K562 (cell line): ENCODE results near the gene DCLK3. TPM values are rescaled to one million over a fixed set of nuclear protein-coding genes. Genes with fewer than 3 reads are reported as not detected.
A peak's percentile ranks its signal among the peaks of the same experiment; 100 is the strongest.

Experiments used
- ATAC-seq: fragments of 200-7000 bp; cut with Tn5 transposase; 3 replicates; pipeline ENCODE4 v1.9.1; 2020; ENCODE audit warnings: moderate library complexity
- BruUV-seq: library from RNA; stranded (reverse); fragments of 400-500 nt; replicated peaks from 2 replicates; lab custom pipeline; 2021; lab: Mats Ljungman, UMichigan
- CTCF ChIA-PET: fragments of 300-600 bp; formaldehyde crosslinking; extraction: SDS; loops from one replicate; lab custom pipeline; 2021; ENCODE audit warnings: low intra/inter-chr PET ratio; lab: Yijun Ruan, JAX
- POLR2A ChIA-PET: fragments of 300-600, 350-650 bp; sonication (Branson Sonifier 250); formaldehyde crosslinking; extraction: SDS; loops from one replicate; lab custom pipeline; 2021; ENCODE audit warnings: antibody characterized with exemption, inconsistent platforms; lab: Yijun Ruan, JAX
- DNase-seq, 4 experiments: peaks; one replicate each; pipeline versions ENCODE4 v3.0.0 to v3.0.0-alpha.2; 2011 to 2018; ENCODE audit warnings: low spot score in 3 of 4, mixed read lengths in 3 of 4; ENCODE audit errors: extremely low read depth in 1 of 4
- FAIRE-seq: peaks from 2 replicates; lab custom pipeline; 2011; peaks lifted over from hg19 to GRCh38; lab: Jason Lieb, UNC
- H2AFZ ChIP-seq: 2 replicates; pipeline ENCODE4 v1.6.0; 2011; ENCODE audit warnings: low read depth, low read length, control low read depth, inconsistent platforms
- H3K27ac ChIP-seq: fragments of 200-600 bp; 3 replicates; pipeline ENCODE4 v1.8.0; 2011; ENCODE audit warnings: low read depth, mild to moderate bottlenecking, control low read depth, inconsistent platforms, low read length, moderate library complexity, mixed read lengths; ENCODE audit errors: extremely low read depth
- H3K27me3 ChIP-seq, 2 experiments: fragments of 300-600 bp in 1 of 2; 2 replicates in 1 of 2; 3 replicates in 1 of 2; pipeline versions ENCODE4 v1.6.0 to v1.8.0; 2011; ENCODE audit warnings: inconsistent platforms in 2 of 2, low read length in 2 of 2, mild to moderate bottlenecking in 1 of 2, mixed read lengths in 1 of 2, moderate library complexity in 1 of 2; ENCODE audit not compliant: control insufficient read depth in 2 of 2, insufficient read depth in 2 of 2
- H3K36me3 ChIP-seq: fragments of 300-600 bp; 3 replicates; pipeline ENCODE4 v1.8.0; 2011; ENCODE audit warnings: mild to moderate bottlenecking, low read length, inconsistent platforms; ENCODE audit not compliant: control insufficient read depth, insufficient read depth
- H3K4me1 ChIP-seq, 2 experiments: fragments of 200-600 bp in 1 of 2; replicated peaks in 1 of 2; 2 replicates in 1 of 2; 3 replicates in 1 of 2; pipeline versions ENCODE4 v1.5.1 to v1.8.0; 2011; ENCODE audit warnings: inconsistent platforms in 2 of 2, low read length in 2 of 2, mild to moderate bottlenecking in 1 of 2, mixed read lengths in 1 of 2, moderate library complexity in 1 of 2; ENCODE audit not compliant: control insufficient read depth in 2 of 2, insufficient read depth in 2 of 2
- H3K4me2 ChIP-seq: 2 replicates; pipeline ENCODE4 v1.6.1; 2011; ENCODE audit warnings: low read length, control low read depth, inconsistent platforms, mixed read lengths; ENCODE audit not compliant: insufficient read depth
- H3K4me3 ChIP-seq: fragments of 200-600 bp; sonication (generic), shearing (Covaris generic); 2 replicates; pipeline ENCODE4 v1.5.1; 2016; ENCODE audit warnings: control low read depth, inconsistent platforms
- H3K79me2 ChIP-seq: fragments of 200-600 bp; 3 replicates; pipeline ENCODE4 v1.8.0; 2011; ENCODE audit warnings: low read length, inconsistent platforms; ENCODE audit not compliant: control insufficient read depth, insufficient read depth
- H3K9ac ChIP-seq, 2 experiments: 2 replicates each; pipeline versions ENCODE4 v1.6.0 to v1.6.1; 2011; ENCODE audit warnings: low read depth in 2 of 2, low read length in 2 of 2, control low read depth in 1 of 2, inconsistent platforms in 1 of 2, mild to moderate bottlenecking in 1 of 2, mixed read lengths in 1 of 2; ENCODE audit not compliant: insufficient read depth in 1 of 2
- H3K9me1 ChIP-seq: one replicate; pipeline ENCODE4 v1.6.0; 2011; ENCODE audit warnings: inconsistent platforms, mild to moderate bottlenecking, low read length, moderate library complexity; ENCODE audit not compliant: control insufficient read depth, insufficient read depth
- H3K9me3 ChIP-seq: replicated peaks from 2 replicates; pipeline ENCODE4 v1.5.1; 2011; ENCODE audit warnings: low read depth, low read length, inconsistent platforms; ENCODE audit not compliant: control insufficient read depth, insufficient read depth
- H4K20me1 ChIP-seq: replicated peaks from 2 replicates; pipeline ENCODE4 v1.6.1; 2011; ENCODE audit warnings: low read length, inconsistent platforms, mixed read lengths; ENCODE audit not compliant: control insufficient read depth, insufficient read depth
- NCOA1 ChIP-seq: fragments of 450-650 bp; IDR thresholded peaks from 2 replicates; pipeline ENCODE4 v1.6.1; 2016; ENCODE audit warnings: low read depth
- REST ChIP-seq, 2 experiments: fragments of 450-650 bp; formaldehyde crosslinking in 1 of 2; IDR thresholded peaks; 2 replicates each; pipeline versions ENCODE4 v1.4.0 to v1.6.1; 2014 to 2020; ENCODE audit warnings: mild to moderate bottlenecking in 2 of 2, borderline replicate concordance in 1 of 2, low read depth in 1 of 2
- SMAD3 ChIP-seq: fragments of 450-650 bp; formaldehyde crosslinking; conservative IDR thresholded peaks from 2 replicates; pipeline ENCODE4 v1.4.0; 2020; ENCODE audit warnings: mild to moderate bottlenecking
- TSHZ1 ChIP-seq: fragments of 250-450 bp; sonication (Bioruptor Pico); IDR thresholded peaks from 2 replicates; pipeline ENCODE4 v1.4.0; 2020; ENCODE audit warnings: mild to moderate bottlenecking, moderate library complexity
- ZNF354B ChIP-seq: fragments of 250-450 bp; sonication (Bioruptor Pico); IDR thresholded peaks from 2 replicates; pipeline ENCODE4 v1.4.0; 2020
- WGBS: fragments of 100-300 bp; shearing (Covaris generic); methylation state at CpG from one replicate; pipeline ENCODE4 v1.1.6; 2016; ENCODE audit warnings: low coverage, mixed read lengths; ENCODE audit not compliant: insufficient coverage; ENCODE audit errors: missing lambda C conversion rate; 5-methylcytosine and 5-hydroxymethylcytosine counted together
- in situ Hi-C: fragments of 300-500 bp; cut with MboI; formaldehyde crosslinking; loops from 4 replicates; pipeline ENCODE4 v1.15.0; 2018; ENCODE audit warnings: inconsistent platforms, mixed read lengths
- intact Hi-C: fragments of 100-400 bp; cut with micrococcal nuclease; formaldehyde crosslinking; loops from 2 replicates; pipeline ENCODE4 v1.14.2; 2022
- polyA plus RNA-seq, 8 experiments: library from polyadenylated mRNA; depleted of rRNA in 4 of 8; stranded (reverse) in 5 of 8; unstranded in 3 of 8; fragments of >200 nt; fragmentation: Nextera tagmentation in 2 of 8; fragmentation: Illumina TruSeq in 1 of 8; extraction: Ambion mirVana in 2 of 8; extraction: Trizol in 1 of 8; gene quantifications; 2 replicates each; pipeline versions ENCODE4 v1.2.1 to v1.2.3, GENCODE V29; 2011 to 2014; ENCODE audit warnings: inconsistent platforms in 1 of 8, missing spikeins in 1 of 8
- total RNA-seq, 7 experiments: library from RNA; depleted of rRNA in 6 of 7; stranded (reverse); fragments of >200 nt in 6 of 7; fragmentation: Illumina TruSeq in 2 of 7; extraction: Trizol in 2 of 7; gene quantifications; 2 replicates each; pipeline versions ENCODE4 v1.2.1 to v1.2.3, GENCODE V29; 2011 to 2021; ENCODE audit warnings: low replicate concordance in 1 of 7

Gene DCLK3
- total and polyA plus RNA-seq, 9 of the 15 experiments (the other 6 are each of a cell fraction or from before 2014, with no cell fraction given): not detected

DNA sequence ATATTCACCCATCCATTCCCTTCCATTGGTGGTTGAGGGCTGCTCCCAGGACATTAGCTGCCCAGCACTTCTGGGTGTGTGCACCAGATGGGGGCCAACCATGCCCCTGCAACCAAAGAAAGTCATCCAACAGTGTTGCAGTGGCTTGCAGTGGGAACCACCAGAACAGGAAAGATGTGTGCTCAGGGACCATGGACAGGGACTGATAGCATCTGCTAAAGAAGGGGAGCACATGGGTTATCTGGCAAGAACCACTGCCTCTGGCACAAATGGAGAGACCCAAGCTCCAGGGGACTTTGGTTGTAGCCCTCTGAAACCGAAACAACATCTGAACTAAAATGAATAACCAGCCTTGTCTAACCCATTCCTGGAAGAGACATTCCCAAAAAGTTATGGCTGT is 8.1 kb downstream of the DCLK3 start:
- H3K4me3 ChIP-seq: no peak overlapping the region
- intact Hi-C loops (no loop called here), in situ Hi-C loops (no loop called here)
- ChIA-PET POLR2A (no interaction called here), CTCF (no interaction called here)
- peak; percentile 68 for TF ChIP-seq REST (IDR thresholded peaks at IDR 0.05; ENCODE audit: borderline replicate concordance)
- TF ChIP-seq REST (CRISPR knock-in tag; IDR thresholded peaks at IDR 0.05; ENCODE audit: low read depth): no peak
- TF ChIP-seq SMAD3: no peak
- TF ChIP-seq TSHZ1: no peak
- no peak for TF ChIP-seq NCOA1
- no peak for TF ChIP-seq ZNF354B (CRISPR knock-in tag)
- no peak for DNase-seq
- H3K9me3 ChIP-seq: no peaks in the 10 kb centered on the region
- ATAC-seq: no peak
- no peak overlapping the region for H3K4me2 ChIP-seq
- WGBS: 0% methylated on average over 1 of the region's 1 CpG
- H3K4me1 ChIP-seq: no peaks in the 10 kb centered on the region
- no peaks in the 10 kb centered on the region for H3K36me3 ChIP-seq
- H3K27ac ChIP-seq: no peak overlapping the region
- H3K9me1 ChIP-seq: no peaks in the 10 kb centered on the region
- no TSS peak for BruUV-seq
- H4K20me1 ChIP-seq: no peaks in the 10 kb centered on the region
- FAIRE-seq: no peak
- peaks cover 2 to 10% of the 10 kb centered on the region in 2 experiments; a peak in 3 of 5 replicates for H3K27me3 ChIP-seq
- no peak overlapping the region for H3K9ac ChIP-seq
- no peaks in the 10 kb centered on the region for H3K79me2 ChIP-seq
- H2AFZ ChIP-seq: no peak overlapping the region
